Gastrocnemius medialis (tissue), 4 donors: Measurements from ENCODE around the gene MPP3. TPM values are rescaled to one million over a fixed set of nuclear protein-coding genes. Genes with fewer than 3 reads are reported as not detected.

ENCODE experiments used
- ATAC-seq, 2 donors: fragments of 150-250 bp; one replicate each; pipeline ENCODE4 v1.9.1; 2016
- DNase-seq, 2 donors: peaks; one replicate each; pipeline ENCODE4 v3.0.0-alpha.2; 2019
- H3K27ac ChIP-seq, 4 donors: fragments of 200-600 bp; sonication (generic); 1 replicate in 1 of 4; 2 replicates in 3 of 4; pipeline ENCODE4 v1.5.1; 2016 to 2018; ENCODE audit warnings: mild to moderate bottlenecking in 2 of 4, moderate library complexity in 1 of 4
- H3K27me3 ChIP-seq, 3 donors: fragments of 200-600 bp; sonication (generic) in 2 of 3; 1 replicate in 1 of 3; 2 replicates in 2 of 3; pipeline versions ENCODE4 v1.5.1 to v1.6.0; 2016 to 2019; ENCODE audit warnings: mild to moderate bottlenecking in 1 of 3, moderate library complexity in 1 of 3
- H3K36me3 ChIP-seq, 2 donors: fragments of 200-600 bp; sonication (generic) in 1 of 2; one replicate each; pipeline ENCODE4 v1.5.1; 2017 to 2018
- H3K4me1 ChIP-seq, 2 donors: fragments of 200-600 bp; sonication (generic) in 1 of 2; one replicate each; pipeline ENCODE4 v1.5.1; 2016 to 2017; ENCODE audit warnings: mild to moderate bottlenecking in 2 of 2
- H3K4me3 ChIP-seq, 4 donors: fragments of 200-600 bp; sonication (generic) in 3 of 4; 1 replicate in 1 of 4; 2 replicates in 3 of 4; pipeline ENCODE4 v1.5.1; 2016 to 2019; ENCODE audit warnings: mild to moderate bottlenecking in 2 of 4
- H3K9me3 ChIP-seq, 3 donors: fragments of 200-600 bp; sonication (generic) in 2 of 3; 1 replicate in 1 of 3; 2 replicates in 2 of 3; pipeline ENCODE4 v1.5.1; 2016 to 2019
- CTCF ChIP-seq, 5 experiments: fragments of 450-650 bp in 3 of 5; fragments of 200-600 bp in 2 of 5; sonication (generic) in 2 of 5; IDR thresholded peaks in 4 of 5; conservative IDR thresholded peaks in 1 of 5; 1 replicate in 4 of 5; 2 replicates in 1 of 5; pipeline ENCODE4 v1.5.1; 2016 to 2019; ENCODE audit warnings: antibody characterized with exemption in 5 of 5, mild to moderate bottlenecking in 3 of 5, moderate library complexity in 3 of 5
- POLR2A ChIP-seq, 2 donors: fragments of 450-650 bp; IDR thresholded peaks; one replicate each; pipeline ENCODE4 v1.6.1; 2017; ENCODE audit warnings: antibody characterized with exemption in 2 of 2, mild to moderate bottlenecking in 2 of 2, moderate library complexity in 2 of 2
- in situ Hi-C, 4 donors: fragments of 200-750 bp; cut with MboI; loops; one replicate each; pipeline versions ENCODE4 v1.15.0 to v1.8.0; 2017; ENCODE audit warnings: low sequenced_read_pairs in 4 of 4
- intact Hi-C: fragments of 100-400 bp; cut with DNase I; formaldehyde crosslinking; loops from one replicate; pipeline ENCODE4 v1.15.1; 2023; ENCODE audit warnings: low total_unique reads
- total RNA-seq, 4 donors: library from RNA; depleted of rRNA; stranded (reverse); fragments of >200 nt; gene quantifications; one replicate each; pipeline versions ENCODE4 v1.1.0 to v1.2.3, GENCODE V29; 2016

Gene MPP3
- 1 to 10 TPM in 2 of 4 donors, under 1 TPM in 2; 0.12 to 2.4 (median 1.1) TPM for total RNA-seq

- H3K4me1 ChIP-seq, result peaks cover 4 to 5% of the 10 kb centered on the region in 2 donors
- peak within 1 kb of the TSS; percentile 46 to 77 (median 68) for H3K4me3 ChIP-seq
- no peaks in the 10 kb centered on the region for H3K36me3 ChIP-seq
- TF ChIP-seq CTCF (IDR thresholded peaks at IDR 0.05 in 4 of 5, conservative IDR thresholded peaks at IDR 0.05 in 1 of 5) (no peak), POLR2A (IDR thresholded peaks at IDR 0.05) (peak in 1 of 2 donors; percentile 27)
- intact Hi-C loops, result no loop called here
- ATAC-seq, result peak; percentile 59 to 81
- DNase-seq, result no peak
- peak within 1 kb of the TSS in 2 of 4 donors; percentile 16 to 35 for H3K27ac ChIP-seq
- in situ Hi-C loops, result no loop called here
- no peaks in the 10 kb centered on the region for H3K9me3 ChIP-seq
- no peaks in the 10 kb centered on the region for H3K27me3 ChIP-seq
These were observed at the start of gene MPP3 for GRCh38 chr17:43832976-43833829. Gene MPP3, minus strand, starts transcription at chr17:43833146. Its CDS starts 1,240 bp downstream, at chr17:43831906.

GRCh38 chr17:43881758-43882505 is 49.0 kb upstream of the MPP3 start:
- intact Hi-C loops, result no loop called here
- no peaks in the 10 kb centered on the region for H3K36me3 ChIP-seq
- ATAC-seq, result no peak

GRCh38 chr17:43881181-43881580 is 48.2 kb upstream of the MPP3 start:
- H3K27ac ChIP-seq, result no peak overlapping the region
- no peaks in the 10 kb centered on the region for H3K9me3 ChIP-seq
- H3K27me3 ChIP-seq, result no peaks in the 10 kb centered on the region
- H3K4me1 ChIP-seq, result peaks cover 5 to 11% of the 10 kb centered on the region in 2 donors
- ATAC-seq (no peak), DNase-seq (no peak)
- TF ChIP-seq CTCF (IDR thresholded peaks at IDR 0.05 in 4 of 5, conservative IDR thresholded peaks at IDR 0.05 in 1 of 5) (no peak), POLR2A (IDR thresholded peaks at IDR 0.05) (no peak)
- in situ Hi-C loops (no loop called here), intact Hi-C loops (no loop called here)
- no peak overlapping the region for H3K4me3 ChIP-seq
- H3K36me3 ChIP-seq, result no peaks in the 10 kb centered on the region

More at GRCh38 chr17:43881758-43882505, 49.0 kb upstream of the MPP3 start:
- in situ Hi-C loops, result no loop called here
- H3K4me3 ChIP-seq, result no peak overlapping the region
- no peaks in the 10 kb centered on the region for H3K27me3 ChIP-seq
- no peaks in the 10 kb centered on the region for H3K9me3 ChIP-seq
- DNase-seq, result no peak
- TF ChIP-seq CTCF (IDR thresholded peaks at IDR 0.05 in 4 of 5, conservative IDR thresholded peaks at IDR 0.05 in 1 of 5), result no peak
- H3K4me1 ChIP-seq, result peaks cover 5 to 11% of the 10 kb centered on the region in 2 donors
- H3K27ac ChIP-seq, result no peak overlapping the region

GRCh38 chr17:43880420-43880991 is 47.6 kb upstream of the MPP3 start:
- ATAC-seq (peak; percentile 92 to 94), DNase-seq (peak; percentile 64 to 86)
- Histone ChIP-seq H3K9me3 (no peaks in the 10 kb centered on the region), H3K4me1 (peaks cover 5 to 11% of the 10 kb centered on the region in 2 donors), H3K36me3 (no peaks in the 10 kb centered on the region), H3K27ac (no peak overlapping the region), H3K27me3 (no peaks in the 10 kb centered on the region), H3K4me3 (no peak overlapping the region)
- intact Hi-C loops, result no loop called here
- in situ Hi-C loops, result no loop called here
- TF ChIP-seq POLR2A (IDR thresholded peaks at IDR 0.05), result no peak
- TF ChIP-seq CTCF (IDR thresholded peaks at IDR 0.05 in 4 of 5, conservative IDR thresholded peaks at IDR 0.05 in 1 of 5), result peak; percentile 67 to 82 (median 79)
